AG20443 (cell line): ENCODE measurements around the gene MARS1.
A peak's percentile ranks its signal among the peaks of the same experiment; 100 is the strongest.
"Not testable (repeated sequence)": the region's sequence is repeated elsewhere in the genome, so short reads cannot be mapped to it uniquely, and the experiment has no call there.

Experiments
- DNase-seq: peaks from one replicate; pipeline ENCODE4 v3.0.0; 2012; ENCODE audit warnings: low spot score, mixed read lengths

MARS1 gene

DNA sequence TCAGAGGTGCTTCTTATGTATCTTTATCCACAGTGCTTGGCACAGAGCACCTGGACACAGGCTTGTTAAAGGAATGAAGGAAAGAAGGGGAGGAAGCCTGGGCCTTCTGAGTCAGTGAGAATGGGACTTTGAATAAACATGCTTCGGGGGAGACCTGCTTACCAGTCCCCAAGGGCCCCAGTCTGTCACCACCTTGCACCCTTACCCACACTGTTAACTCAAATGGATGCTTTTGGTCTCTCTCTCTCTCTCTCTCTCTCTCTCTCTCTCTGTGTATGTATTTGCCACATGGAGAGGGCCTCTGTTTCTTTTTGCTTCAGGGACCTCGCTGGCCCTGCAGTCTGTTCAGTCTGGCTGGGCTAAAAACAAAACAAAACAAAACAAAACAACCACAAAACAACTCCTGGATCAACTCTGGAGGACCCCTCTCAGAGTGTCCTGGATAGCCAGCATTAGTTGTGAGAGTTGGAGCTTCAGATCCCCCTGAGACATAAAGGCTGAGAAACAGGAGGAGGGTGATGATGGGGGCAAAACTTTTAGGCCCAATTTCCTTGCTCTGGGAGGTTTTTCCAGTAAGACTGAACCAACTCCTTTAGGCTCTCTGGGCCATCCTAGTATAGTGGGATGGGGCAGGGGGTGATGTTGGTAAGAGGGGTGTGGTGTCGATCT lies 63.9 kb downstream of the MARS1 start:
- no peak for DNase-seq

DNA sequence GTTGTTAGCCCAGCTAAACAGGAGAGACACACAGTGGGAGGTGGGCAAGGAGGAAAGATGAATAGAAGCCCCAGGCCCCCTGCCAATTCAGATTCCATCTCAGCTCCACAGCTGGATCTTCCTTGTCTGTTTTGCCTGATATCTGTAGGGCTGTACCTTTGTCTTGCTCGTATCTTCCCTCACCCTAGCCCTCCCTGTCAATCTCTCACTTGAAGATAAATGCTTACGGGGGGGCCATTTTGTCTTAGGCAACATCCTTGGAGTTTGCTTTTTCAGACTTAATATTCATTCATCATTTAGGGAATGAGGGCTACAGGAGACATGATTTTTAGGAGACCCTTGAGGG lies 64.4 kb downstream of the MARS1 start:
- DNase-seq: no peak

DNA sequence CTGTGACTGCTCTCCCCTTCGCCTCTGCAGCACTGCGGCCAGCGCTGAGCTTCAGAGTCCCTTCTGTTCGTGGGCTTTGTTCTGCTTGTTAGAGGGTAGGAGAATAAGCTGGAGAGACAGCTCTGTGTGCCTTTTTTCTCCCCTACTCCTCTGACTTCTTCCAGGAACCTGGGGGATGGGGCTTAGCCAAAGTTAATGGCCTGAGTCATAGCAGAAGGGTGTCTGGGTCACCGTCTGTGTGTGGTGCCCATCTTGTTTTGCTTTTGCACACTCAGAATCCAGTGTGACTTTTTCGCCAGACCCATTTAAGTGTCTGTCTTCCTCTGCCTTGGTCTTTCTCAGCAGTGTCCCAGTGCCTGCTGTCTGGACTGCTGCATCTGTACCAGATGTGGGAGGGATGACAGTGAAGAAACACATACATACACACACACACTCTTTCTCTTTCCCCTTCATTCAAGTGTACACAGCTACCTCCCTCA lies 65.0 kb downstream of the MARS1 start:
- DNase-seq: peak; percentile 61

GRCh38 chr12:57553343-57554202 lies 65.7 kb downstream of the MARS1 start:
- DNase-seq: no peak

DNA sequence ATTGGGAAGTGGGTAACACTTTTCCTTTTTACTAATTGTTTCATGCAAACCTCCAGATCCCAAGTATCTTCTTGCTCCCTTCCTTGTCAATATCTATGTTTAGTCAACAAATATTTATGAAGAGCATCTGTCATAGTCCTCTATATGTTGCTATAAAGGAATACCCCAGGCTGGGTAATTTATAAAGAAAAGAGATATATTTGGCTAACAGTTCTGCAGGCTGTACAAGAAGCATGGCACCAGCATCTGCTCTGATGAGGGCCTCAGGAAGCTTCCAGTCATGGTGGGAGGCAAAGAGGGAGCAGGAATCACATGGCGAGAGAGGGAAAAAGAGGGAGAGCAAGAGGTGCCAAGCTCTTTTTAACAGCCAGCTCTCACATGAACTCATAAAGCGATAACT lies 66.6 kb downstream of the MARS1 start:
- no peak for DNase-seq

DNA sequence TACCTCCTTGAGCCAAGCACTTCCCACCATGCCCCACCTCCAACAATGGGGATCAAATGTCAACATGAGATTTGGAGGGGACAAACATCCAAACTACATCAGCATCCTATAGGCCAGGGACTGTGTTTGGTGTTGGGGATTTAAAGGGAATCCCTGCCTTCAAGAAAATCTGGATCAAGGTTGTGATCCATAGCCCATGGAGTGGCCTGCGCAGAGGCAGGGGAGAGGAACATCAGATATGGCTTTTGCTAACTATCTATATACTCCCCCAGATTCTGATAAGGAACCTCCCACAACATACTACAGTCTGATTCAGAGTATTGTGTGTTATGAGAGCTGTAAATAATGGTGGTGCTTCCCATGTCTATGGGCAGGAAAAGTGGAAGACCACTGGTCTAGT lies 67.0 kb downstream of the MARS1 start:
- DNase-seq: no peak

DNA sequence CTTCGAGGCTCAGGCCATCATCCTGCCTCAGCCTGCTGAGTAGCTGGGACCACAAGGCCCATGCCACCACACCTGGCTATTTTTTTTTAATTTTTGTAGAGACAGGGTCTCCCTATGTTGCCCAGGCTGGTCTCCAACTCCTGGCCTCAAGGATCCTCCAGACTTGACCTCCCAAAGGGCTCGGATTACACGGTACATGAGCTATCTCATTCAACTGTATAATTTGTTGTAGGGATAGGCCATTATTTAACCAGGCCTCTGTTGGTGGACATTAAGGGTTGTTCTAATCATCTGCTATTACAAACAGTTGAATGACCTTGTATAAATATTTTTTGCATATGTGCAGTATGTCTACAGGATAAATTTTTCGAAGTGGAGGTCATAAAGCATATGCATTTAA lies 71.0 kb downstream of the MARS1 start:
- DNase-seq: no peak

GRCh38 chr12:57560516-57560915 lies 72.6 kb downstream of the MARS1 start:
- no peak for DNase-seq

DNA sequence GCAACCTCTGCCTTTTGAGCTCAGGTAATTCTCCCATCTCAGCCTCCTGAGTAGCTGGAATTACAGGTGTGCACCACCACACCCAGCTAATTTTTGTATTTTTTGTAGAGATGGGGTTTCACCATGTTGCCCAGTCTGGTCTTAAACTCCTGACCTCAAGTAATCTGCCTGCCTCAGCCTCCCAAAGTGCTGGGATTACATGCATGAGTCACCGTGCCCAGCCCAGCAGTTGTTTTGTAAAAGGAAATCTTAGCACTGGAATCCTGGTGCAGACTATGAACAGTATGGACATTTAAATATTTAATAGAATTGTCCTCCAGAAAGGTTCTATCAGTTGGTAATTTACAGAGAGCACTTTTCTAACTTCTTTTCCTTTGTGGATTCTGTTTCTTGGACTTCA lies 73.2 kb downstream of the MARS1 start:
- not testable (repeated sequence) for DNase-seq

- DNase-seq: no peak
Observed at GRCh38 chr12:57563358-57563757, 75.5 kb downstream of the MARS1 start.

DNA sequence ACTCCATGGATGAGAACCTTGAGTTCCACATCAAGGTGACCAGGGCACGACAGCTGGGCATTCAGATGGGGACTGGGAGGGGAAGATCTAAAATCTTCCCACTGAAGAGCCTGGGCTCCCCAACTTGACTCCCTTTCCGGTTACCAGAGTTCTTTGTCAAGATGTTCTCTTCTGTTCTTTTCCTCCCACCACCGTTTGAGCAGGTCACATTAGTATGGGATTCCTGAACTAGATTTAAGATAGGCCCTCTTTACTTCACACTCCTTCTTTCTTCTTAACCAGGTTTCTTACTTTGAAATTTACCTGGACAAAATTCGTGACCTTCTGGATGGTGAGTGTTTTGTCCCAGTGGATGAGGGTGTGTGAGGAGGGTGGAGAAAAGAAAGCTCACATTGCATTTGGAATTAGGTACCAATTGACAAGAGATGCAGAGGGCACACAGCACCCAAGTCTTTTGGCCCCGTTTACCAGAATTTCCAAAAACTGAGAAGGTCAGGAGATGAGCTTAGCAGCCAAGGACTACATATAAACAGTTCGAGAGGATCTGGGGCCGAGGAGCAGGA lies 76.4 kb downstream of the MARS1 start:
- DNase-seq: no peak
